Body of pancreas (tissue), 4 donors: ENCODE data around the gene SLC9A9.

ENCODE experiments used
- POLR2A ChIP-seq, 3 donors: fragments of 450-650 bp; IDR thresholded peaks; one replicate each; pipeline ENCODE4 v1.6.1; 2016; ENCODE audit warnings: antibody characterized with exemption in 3 of 3, mild to moderate bottlenecking in 2 of 3
- TF ChIP-seq, protein P1 (sequence below), 7 experiments: fragments of 450-650 bp in 4 of 7; fragments of 200-600 bp in 3 of 7; sonication (generic) in 3 of 7; IDR thresholded peaks; one replicate each; pipeline ENCODE4 v1.5.1; 2016 to 2019; ENCODE audit warnings: antibody characterized with exemption in 7 of 7

DNA sequence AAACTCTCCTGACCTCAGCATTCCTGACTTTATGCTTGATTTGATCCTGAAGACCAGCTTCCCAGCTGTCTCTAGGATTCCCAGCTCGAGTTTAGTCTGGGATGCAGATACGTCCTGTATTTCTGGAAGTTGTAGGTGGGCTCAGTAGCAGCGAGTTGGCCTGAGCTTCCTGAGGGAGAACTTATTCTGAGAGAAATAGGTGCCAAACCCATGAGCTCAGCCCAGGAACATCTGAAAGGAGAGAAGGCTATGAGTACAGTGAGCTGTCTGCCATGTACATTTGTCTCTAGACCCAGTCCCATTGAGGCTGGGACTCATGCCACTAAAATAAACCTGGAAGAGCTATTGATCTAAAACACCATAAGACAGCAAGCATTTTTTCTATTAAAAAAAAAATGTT, 36.6 kb upstream of the SLC9A9 start:
- TF ChIP-seq, protein P1, sequence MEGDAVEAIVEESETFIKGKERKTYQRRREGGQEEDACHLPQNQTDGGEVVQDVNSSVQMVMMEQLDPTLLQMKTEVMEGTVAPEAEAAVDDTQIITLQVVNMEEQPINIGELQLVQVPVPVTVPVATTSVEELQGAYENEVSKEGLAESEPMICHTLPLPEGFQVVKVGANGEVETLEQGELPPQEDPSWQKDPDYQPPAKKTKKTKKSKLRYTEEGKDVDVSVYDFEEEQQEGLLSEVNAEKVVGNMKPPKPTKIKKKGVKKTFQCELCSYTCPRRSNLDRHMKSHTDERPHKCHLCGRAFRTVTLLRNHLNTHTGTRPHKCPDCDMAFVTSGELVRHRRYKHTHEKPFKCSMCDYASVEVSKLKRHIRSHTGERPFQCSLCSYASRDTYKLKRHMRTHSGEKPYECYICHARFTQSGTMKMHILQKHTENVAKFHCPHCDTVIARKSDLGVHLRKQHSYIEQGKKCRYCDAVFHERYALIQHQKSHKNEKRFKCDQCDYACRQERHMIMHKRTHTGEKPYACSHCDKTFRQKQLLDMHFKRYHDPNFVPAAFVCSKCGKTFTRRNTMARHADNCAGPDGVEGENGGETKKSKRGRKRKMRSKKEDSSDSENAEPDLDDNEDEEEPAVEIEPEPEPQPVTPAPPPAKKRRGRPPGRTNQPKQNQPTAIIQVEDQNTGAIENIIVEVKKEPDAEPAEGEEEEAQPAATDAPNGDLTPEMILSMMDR (IDR thresholded peaks at IDR 0.05), result no peak
- no peak for TF ChIP-seq POLR2A (IDR thresholded peaks at IDR 0.05)
